ENCODE measurements around the gene PPM1B.

PPM1B gene

GRCh38 chr2:44267269-44267795 lies 98.7 kb downstream of the PPM1B start:
- no peak for DNase-seq

- DNase-seq = peak; percentile 28
Measured at GRCh38 chr2:44267796-44268648, 99.3 kb downstream of the PPM1B start.

GRCh38 chr2:44269831-44270230 lies 101.2 kb downstream of the PPM1B start:
- no peak for DNase-seq

GRCh38 chr2:44271296-44271695 lies 102.6 kb downstream of the PPM1B start:
- DNase-seq = no peak

GRCh38 chr2:44273076-44273475 lies 104.4 kb downstream of the PPM1B start:
- peak; percentile 47 for DNase-seq

- DNase-seq = peak; percentile 57
Measured at GRCh38 chr2:44273596-44273995, 104.9 kb downstream of the PPM1B start.

- DNase-seq = peak; percentile 50
Measured at GRCh38 chr2:44275927-44276303, 107.2 kb downstream of the PPM1B start.

GRCh38 chr2:44277541-44277940 lies 108.9 kb downstream of the PPM1B start:
- peak; percentile 51 for DNase-seq

GRCh38 chr2:44280869-44281268 lies 112.2 kb downstream of the PPM1B start:
- DNase-seq = no peak

Data from NCI-H226 (cell line).